ENCODE measurements around the gene PTH1R.

DNA sequence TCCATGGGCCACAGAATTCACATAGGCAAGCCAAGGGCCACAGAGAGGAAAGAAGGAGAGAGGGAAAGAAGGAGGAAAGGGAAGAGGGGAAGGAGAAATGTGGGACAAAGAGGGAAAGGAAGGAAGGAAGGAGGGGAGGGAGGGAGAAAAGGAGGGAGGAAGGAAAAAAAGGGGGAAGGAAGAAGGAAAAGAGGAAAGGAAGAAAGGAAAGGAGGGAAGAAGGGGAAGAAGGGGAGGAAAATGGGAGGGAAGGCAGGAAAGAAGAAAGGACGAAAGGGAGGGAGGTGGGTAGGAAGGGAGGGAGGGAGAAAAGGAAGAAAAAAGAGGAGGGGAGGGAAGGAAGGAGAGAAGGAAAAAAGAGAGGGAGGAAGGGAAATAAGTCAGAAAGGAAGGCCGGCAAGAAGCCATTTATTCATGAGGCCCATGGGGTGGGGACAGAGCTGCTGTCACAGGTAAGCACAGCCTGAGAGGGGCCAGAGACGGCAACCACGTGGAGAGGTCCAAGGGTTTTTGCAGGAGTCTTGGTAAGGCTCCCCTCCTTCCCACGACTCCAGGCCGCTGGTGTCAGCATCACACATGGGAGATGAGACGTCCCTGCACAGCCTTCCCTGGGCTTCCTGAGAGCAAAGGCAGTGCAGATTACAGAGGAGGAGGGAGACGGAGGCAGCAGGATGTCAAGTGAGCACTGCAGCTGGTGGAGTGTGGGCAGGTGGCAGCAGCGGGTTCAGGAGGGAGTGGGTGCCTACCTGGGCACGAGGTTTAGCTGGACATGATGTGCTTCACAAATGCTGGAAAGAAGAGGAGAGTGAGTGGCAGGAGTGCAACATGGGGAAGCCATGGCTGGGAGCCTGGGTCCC is 19.8 kb upstream of the PTH1R start:
- TF ChIP-seq, protein P1, sequence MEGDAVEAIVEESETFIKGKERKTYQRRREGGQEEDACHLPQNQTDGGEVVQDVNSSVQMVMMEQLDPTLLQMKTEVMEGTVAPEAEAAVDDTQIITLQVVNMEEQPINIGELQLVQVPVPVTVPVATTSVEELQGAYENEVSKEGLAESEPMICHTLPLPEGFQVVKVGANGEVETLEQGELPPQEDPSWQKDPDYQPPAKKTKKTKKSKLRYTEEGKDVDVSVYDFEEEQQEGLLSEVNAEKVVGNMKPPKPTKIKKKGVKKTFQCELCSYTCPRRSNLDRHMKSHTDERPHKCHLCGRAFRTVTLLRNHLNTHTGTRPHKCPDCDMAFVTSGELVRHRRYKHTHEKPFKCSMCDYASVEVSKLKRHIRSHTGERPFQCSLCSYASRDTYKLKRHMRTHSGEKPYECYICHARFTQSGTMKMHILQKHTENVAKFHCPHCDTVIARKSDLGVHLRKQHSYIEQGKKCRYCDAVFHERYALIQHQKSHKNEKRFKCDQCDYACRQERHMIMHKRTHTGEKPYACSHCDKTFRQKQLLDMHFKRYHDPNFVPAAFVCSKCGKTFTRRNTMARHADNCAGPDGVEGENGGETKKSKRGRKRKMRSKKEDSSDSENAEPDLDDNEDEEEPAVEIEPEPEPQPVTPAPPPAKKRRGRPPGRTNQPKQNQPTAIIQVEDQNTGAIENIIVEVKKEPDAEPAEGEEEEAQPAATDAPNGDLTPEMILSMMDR (IDR thresholded peaks at IDR 0.05), result no peak
- no peak for TF ChIP-seq POLR2A (IDR thresholded peaks at IDR 0.05)

Measured in esophagus squamous epithelium (tissue), 4 donors.